Neural cell (in vitro differentiated cells): ENCODE data around the gene ENO1.

Experiments
- RAD21 ChIP-seq: fragments of 450-650 bp; conservative IDR thresholded peaks from 2 replicates; pipeline ENCODE4 v1.6.1; 2014; ENCODE audit warnings: antibody characterized with exemption, mild to moderate bottlenecking, moderate library complexity
- TAF1 ChIP-seq: IDR thresholded peaks from 2 replicates; pipeline ENCODE4 v1.6.1; 2012; ENCODE audit warnings: low read depth
- TF ChIP-seq, protein P1 (sequence below): fragments of 450-650 bp; IDR thresholded peaks from 2 replicates; pipeline ENCODE4 v1.5.1; 2014; ENCODE audit warnings: antibody characterized with exemption, mild to moderate bottlenecking, moderate library complexity; ENCODE audit not compliant: poor library complexity, severe bottlenecking

DNA sequence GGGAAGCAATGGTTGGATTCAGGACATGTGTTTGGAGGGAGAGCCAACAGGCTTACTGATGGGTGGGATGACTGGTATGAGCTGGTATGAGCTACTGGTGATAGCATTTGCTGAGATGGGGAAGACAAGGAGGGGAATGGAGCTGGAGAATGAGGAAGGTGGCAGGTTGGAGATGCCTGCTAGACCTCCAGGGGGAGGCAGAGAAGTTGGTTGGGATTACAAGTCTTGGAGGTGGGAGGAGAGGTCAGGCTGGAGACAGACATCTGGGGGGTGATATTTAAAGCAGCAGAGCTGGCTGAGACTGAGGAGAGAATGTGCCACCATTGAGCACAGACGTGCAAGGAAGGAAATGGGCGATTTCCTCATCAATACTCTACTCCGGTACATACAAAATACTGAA, 31.8 kb upstream of the ENO1 start:
- TF ChIP-seq RAD21 (no peak), TAF1 (no peak)
- TF ChIP-seq, protein P1, sequence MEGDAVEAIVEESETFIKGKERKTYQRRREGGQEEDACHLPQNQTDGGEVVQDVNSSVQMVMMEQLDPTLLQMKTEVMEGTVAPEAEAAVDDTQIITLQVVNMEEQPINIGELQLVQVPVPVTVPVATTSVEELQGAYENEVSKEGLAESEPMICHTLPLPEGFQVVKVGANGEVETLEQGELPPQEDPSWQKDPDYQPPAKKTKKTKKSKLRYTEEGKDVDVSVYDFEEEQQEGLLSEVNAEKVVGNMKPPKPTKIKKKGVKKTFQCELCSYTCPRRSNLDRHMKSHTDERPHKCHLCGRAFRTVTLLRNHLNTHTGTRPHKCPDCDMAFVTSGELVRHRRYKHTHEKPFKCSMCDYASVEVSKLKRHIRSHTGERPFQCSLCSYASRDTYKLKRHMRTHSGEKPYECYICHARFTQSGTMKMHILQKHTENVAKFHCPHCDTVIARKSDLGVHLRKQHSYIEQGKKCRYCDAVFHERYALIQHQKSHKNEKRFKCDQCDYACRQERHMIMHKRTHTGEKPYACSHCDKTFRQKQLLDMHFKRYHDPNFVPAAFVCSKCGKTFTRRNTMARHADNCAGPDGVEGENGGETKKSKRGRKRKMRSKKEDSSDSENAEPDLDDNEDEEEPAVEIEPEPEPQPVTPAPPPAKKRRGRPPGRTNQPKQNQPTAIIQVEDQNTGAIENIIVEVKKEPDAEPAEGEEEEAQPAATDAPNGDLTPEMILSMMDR: no peak
